ENCODE data around the gene PRSS37.
"Not testable (repeated sequence)": the region's sequence is repeated elsewhere in the genome, so short reads cannot be mapped to it uniquely, and the experiment has no call there.

The PRSS37 gene

GRCh38 chr7:141841385-141841784 is at the start of gene PRSS37:
TSS of gene PRSS37 (minus strand) at chr7:141841485. CDS start at chr7:141841049, 436 bp downstream.
- no peak for DNase-seq

- DNase-seq = no peak
Measured at GRCh38 chr7:141889321-141889720, 48.0 kb upstream of the PRSS37 start.

- no peak for DNase-seq
Measured at GRCh38 chr7:141884539-141885225, 43.4 kb upstream of the PRSS37 start.

- DNase-seq = no peak
Measured at GRCh38 chr7:141880960-141881359, 39.7 kb upstream of the PRSS37 start.

- DNase-seq = no peak
Measured at GRCh38 chr7:141877365-141877764, 36.1 kb upstream of the PRSS37 start.

- DNase-seq = no peak
Measured at GRCh38 chr7:141876371-141876770, 35.1 kb upstream of the PRSS37 start.

- DNase-seq = no peak
Measured at GRCh38 chr7:141875453-141875852, 34.2 kb upstream of the PRSS37 start.

GRCh38 chr7:141874787-141875186 is 33.5 kb upstream of the PRSS37 start:
- DNase-seq = no peak

- no peak for DNase-seq
Measured at GRCh38 chr7:141872931-141873330, 31.6 kb upstream of the PRSS37 start.

GRCh38 chr7:141866974-141867373 is 25.7 kb upstream of the PRSS37 start:
- DNase-seq = no peak

GRCh38 chr7:141864765-141865447 is 23.6 kb upstream of the PRSS37 start:
- DNase-seq = no peak

- DNase-seq = no peak
Measured at GRCh38 chr7:141860207-141860606, 18.9 kb upstream of the PRSS37 start.

GRCh38 chr7:141847996-141848395 is 6.7 kb upstream of the PRSS37 start:
- no peak for DNase-seq

GRCh38 chr7:141844256-141844655 is 3.0 kb upstream of the PRSS37 start:
- DNase-seq = no peak

GRCh38 chr7:141842904-141843303 is 1.6 kb upstream of the PRSS37 start:
- no peak for DNase-seq

GRCh38 chr7:141840708-141841107 is 577 bp downstream of the PRSS37 start:
- DNase-seq = no peak

GRCh38 chr7:141839256-141839655 is 2.0 kb downstream of the PRSS37 start:
- DNase-seq = no peak

GRCh38 chr7:141838581-141838980 is 2.7 kb downstream of the PRSS37 start:
- DNase-seq = no peak

GRCh38 chr7:141837683-141838082 is 3.6 kb downstream of the PRSS37 start:
- DNase-seq = no peak

GRCh38 chr7:141822432-141822831 is 18.9 kb downstream of the PRSS37 start:
- DNase-seq = not testable (repeated sequence)

- DNase-seq = no peak
Measured at GRCh38 chr7:141820067-141820466, 21.2 kb downstream of the PRSS37 start.

GRCh38 chr7:141792526-141792925 is 48.8 kb downstream of the PRSS37 start:
- DNase-seq = no peak

GRCh38 chr7:141789917-141790316 is 51.4 kb downstream of the PRSS37 start, which contains the start of gene TAS2R5:
TSS of gene TAS2R5 (plus strand) at chr7:141790217. CDS start at chr7:141790362, 145 bp downstream.
- DNase-seq = no peak

- DNase-seq = no peak
Measured at GRCh38 chr7:141788296-141788695, 53.0 kb downstream of the PRSS37 start.
